Smooth muscle cell (in vitro differentiated cells): Measurements from ENCODE around the gene DBT. TPM values are rescaled to one million over a fixed set of nuclear protein-coding genes. Genes with fewer than 3 reads are reported as not detected.

Experiments used
- DNase-seq: peaks from one replicate; lab custom pipeline; 2025; ENCODE audit not compliant: unreplicated experiment; lab: John Stamatoyannopoulos, UW
- H2AFZ ChIP-seq: fragments of 200-600 bp; sonication (generic); 2 replicates; pipeline ENCODE4 v1.6.0; 2016; ENCODE audit warnings: antibody characterized with exemption, low read depth, mild to moderate bottlenecking
- H3F3A ChIP-seq: fragments of 200-600 bp; sonication (generic); 2 replicates; pipeline ENCODE4 v1.6.0; 2017; ENCODE audit warnings: antibody characterized with exemption, low read depth
- H3K27ac ChIP-seq: fragments of 200-600 bp; sonication (generic); 2 replicates; pipeline ENCODE4 v1.5.1; 2016; ENCODE audit warnings: low read depth, mild to moderate bottlenecking
- H3K27me3 ChIP-seq: fragments of 200-600 bp; sonication (generic); 2 replicates; pipeline ENCODE4 v1.6.1; 2016; ENCODE audit warnings: low read depth, mild to moderate bottlenecking
- H3K36me3 ChIP-seq: fragments of 200-600 bp; sonication (generic); 2 replicates; pipeline ENCODE4 v1.5.1; 2016; ENCODE audit warnings: low read depth
- H3K4me1 ChIP-seq: fragments of 200-600 bp; sonication (generic); 2 replicates; pipeline ENCODE4 v1.5.1; 2016; ENCODE audit warnings: low read depth
- H3K4me2 ChIP-seq: fragments of 200-600 bp; sonication (generic); 2 replicates; pipeline ENCODE4 v1.6.0; 2016; ENCODE audit warnings: mild to moderate bottlenecking
- H3K4me3 ChIP-seq: fragments of 200-600 bp; sonication (generic); 2 replicates; pipeline ENCODE4 v1.5.1; 2016; ENCODE audit warnings: mild to moderate bottlenecking
- H3K79me2 ChIP-seq: fragments of 200-600 bp; sonication (generic); 2 replicates; pipeline ENCODE4 v1.6.0; 2016; ENCODE audit warnings: low read depth, mild to moderate bottlenecking
- H3K9ac ChIP-seq: fragments of 200-600 bp; sonication (generic); 2 replicates; pipeline ENCODE4 v1.6.0; 2016; ENCODE audit warnings: low read depth
- H3K9me3 ChIP-seq: fragments of 200-600 bp; sonication (generic); replicated peaks from 2 replicates; pipeline ENCODE4 v1.5.1; 2016; ENCODE audit warnings: low read depth
- H4K20me1 ChIP-seq: fragments of 200-600 bp; sonication (generic); 2 replicates; pipeline ENCODE4 v1.6.0; 2016; ENCODE audit warnings: low read depth
- CTCF ChIP-seq: fragments of 200-600 bp; sonication (generic); IDR thresholded peaks from 2 replicates; pipeline ENCODE4 v1.5.1; 2017; ENCODE audit warnings: borderline replicate concordance, mild to moderate bottlenecking, antibody characterized with exemption; ENCODE audit not compliant: insufficient read depth, poor library complexity, severe bottlenecking
- WGBS: methylation state at CpG from one replicate; pipeline ENCODE4 v1.1.7; 2016; ENCODE audit warnings: low lambda C conversion rate; 5-methylcytosine and 5-hydroxymethylcytosine counted together
- polyA plus RNA-seq: library from polyadenylated mRNA; unstranded; fragments of >200 nt; fragmentation: Nextera tagmentation; extraction: Ambion mirVana; gene quantifications from 2 replicates; pipeline ENCODE4 v1.2.1, GENCODE V29; 2016
- total RNA-seq: library from RNA; depleted of rRNA; stranded (reverse); fragments of >200 nt; gene quantifications from 2 replicates; pipeline ENCODE4 v1.2.3, GENCODE V29; 2014

Gene DBT
- total and polyA plus RNA-seq, 2 experiments from 2014 or later: 3.8 to 17.1 TPM

GRCh38 chr1:100198596-100198995, 51.0 kb downstream of the DBT start:
- no peak overlapping the region for H3K4me3 ChIP-seq
- H3F3A ChIP-seq: no peaks in the 10 kb centered on the region
- no peak overlapping the region for H2AFZ ChIP-seq
- H3K27ac ChIP-seq: no peak overlapping the region
- DNase-seq: no peak
- H3K4me2 ChIP-seq: no peak overlapping the region
- no peaks in the 10 kb centered on the region for H3K9me3 ChIP-seq
- H3K9ac ChIP-seq: no peak overlapping the region
- H3K36me3 ChIP-seq: peaks cover 4% of the 10 kb centered on the region
- no peaks in the 10 kb centered on the region for H3K27me3 ChIP-seq
- 96% methylated on average over 1 of the region's 1 CpG for WGBS
- H3K4me1 ChIP-seq: no peaks in the 10 kb centered on the region
- no peaks in the 10 kb centered on the region for H4K20me1 ChIP-seq
- H3K79me2 ChIP-seq: no peaks in the 10 kb centered on the region
- no peak for TF ChIP-seq CTCF

GRCh38 chr1:100188617-100189016, 61.0 kb downstream of the DBT start:
- no peak for TF ChIP-seq CTCF
- no peaks in the 10 kb centered on the region for H3K36me3 ChIP-seq
- no peak for DNase-seq
- peaks cover 4% of the 10 kb centered on the region for H3K4me1 ChIP-seq
- H3K79me2 ChIP-seq: no peaks in the 10 kb centered on the region
- H3F3A ChIP-seq: no peaks in the 10 kb centered on the region
- no peak overlapping the region for H3K27ac ChIP-seq
- no peak overlapping the region for H3K4me3 ChIP-seq
- no peaks in the 10 kb centered on the region for H3K27me3 ChIP-seq
- no peak overlapping the region for H3K9ac ChIP-seq
- H3K4me2 ChIP-seq: no peak overlapping the region
- no peaks in the 10 kb centered on the region for H4K20me1 ChIP-seq
- no peaks in the 10 kb centered on the region for H3K9me3 ChIP-seq
- H2AFZ ChIP-seq: no peak overlapping the region
- WGBS: 81% methylated on average over 3 of the region's 3 CpGs

- no peaks in the 10 kb centered on the region for H3K79me2 ChIP-seq
- no peak for TF ChIP-seq CTCF
- 99% methylated on average over 3 of the region's 3 CpGs for WGBS
- no peak for DNase-seq
- no peak overlapping the region for H2AFZ ChIP-seq
- H3K27ac ChIP-seq: no peak overlapping the region
- no peaks in the 10 kb centered on the region for H3F3A ChIP-seq
- no peak overlapping the region for H3K9ac ChIP-seq
- H3K27me3 ChIP-seq: no peaks in the 10 kb centered on the region
- peaks cover 4% of the 10 kb centered on the region for H3K4me1 ChIP-seq
- no peaks in the 10 kb centered on the region for H3K9me3 ChIP-seq
- no peak overlapping the region for H3K4me2 ChIP-seq
- H3K36me3 ChIP-seq: no peaks in the 10 kb centered on the region
- no peak overlapping the region for H3K4me3 ChIP-seq
- no peaks in the 10 kb centered on the region for H4K20me1 ChIP-seq
These were observed 61.7 kb downstream of the DBT start for GRCh38 chr1:100187912-100188311.

- 41% methylated on average over 1 of the region's 1 CpG for WGBS
- Histone ChIP-seq H3K9ac (no peak overlapping the region), H2AFZ (no peak overlapping the region), H3K36me3 (no peaks in the 10 kb centered on the region), H3K27me3 (no peaks in the 10 kb centered on the region), H3K4me3 (no peak overlapping the region), H3K4me2 (no peak overlapping the region), H3K9me3 (no peaks in the 10 kb centered on the region), H3K79me2 (no peaks in the 10 kb centered on the region), H3K27ac (no peak overlapping the region), H4K20me1 (no peaks in the 10 kb centered on the region), H3K4me1 (peaks cover 4% of the 10 kb centered on the region), H3F3A (no peaks in the 10 kb centered on the region)
- DNase-seq: no peak
- no peak for TF ChIP-seq CTCF
These were observed 65.1 kb downstream of the DBT start for GRCh38 chr1:100184536-100184935.
